Posterior cingulate gyrus (tissue), 11 donors: ENCODE data around the gene MYH10.

Source experiments
- DNase-seq, 10 donors: peaks; one replicate each; pipeline versions ENCODE4 v3.0.0 to v3.0.0-alpha.2; 2020 to 2021; ENCODE audit warnings: mixed read lengths in 3 of 10
- intact Hi-C: fragments of 100-400 bp; cut with DNase I; formaldehyde crosslinking; loops from one replicate; pipeline ENCODE4 v1.15.1; 2023

Gene MYH10

GRCh38 chr17:8611619-8612298, 18.8 kb downstream of the MYH10 start:
- no peak for DNase-seq
- intact Hi-C loops, result no loop called here

GRCh38 chr17:8611137-8611536, 19.4 kb downstream of the MYH10 start:
- intact Hi-C loops, result no loop called here
- DNase-seq, result no peak

GRCh38 chr17:8610558-8610957, 20.0 kb downstream of the MYH10 start:
- no peak for DNase-seq
- intact Hi-C loops, result no loop called here

- intact Hi-C loops, result no loop called here
- DNase-seq, result no peak
These were observed 20.6 kb downstream of the MYH10 start for GRCh38 chr17:8609910-8610309.

GRCh38 chr17:8608001-8608400, 22.5 kb downstream of the MYH10 start:
- intact Hi-C loops, result no loop called here
- no peak for DNase-seq

GRCh38 chr17:8606401-8606800, 24.1 kb downstream of the MYH10 start:
- intact Hi-C loops, result no loop called here
- no peak for DNase-seq

- intact Hi-C loops, result no loop called here
- no peak for DNase-seq
These were observed 27.8 kb downstream of the MYH10 start for GRCh38 chr17:8602679-8603078.

GRCh38 chr17:8599351-8600011, 31.0 kb downstream of the MYH10 start:
- intact Hi-C loops, result no loop called here
- DNase-seq, result no peak

GRCh38 chr17:8598913-8599312, 31.6 kb downstream of the MYH10 start:
- intact Hi-C loops, result no loop called here
- DNase-seq, result no peak

GRCh38 chr17:8593830-8594229, 36.7 kb downstream of the MYH10 start:
- intact Hi-C loops, result no loop called here
- no peak for DNase-seq

- intact Hi-C loops, result no loop called here
- no peak for DNase-seq
These were observed 37.2 kb downstream of the MYH10 start for GRCh38 chr17:8593276-8593675.

- no peak for DNase-seq
- intact Hi-C loops, result no loop called here
These were observed 41.5 kb downstream of the MYH10 start for GRCh38 chr17:8588877-8589554.

GRCh38 chr17:8586766-8587165, 43.8 kb downstream of the MYH10 start:
- intact Hi-C loops, result no loop called here
- DNase-seq, result no peak

GRCh38 chr17:8585911-8586310, 44.6 kb downstream of the MYH10 start:
- intact Hi-C loops, result no loop called here
- DNase-seq, result no peak

- DNase-seq, result no peak
- intact Hi-C loops, result no loop called here
These were observed 46.6 kb downstream of the MYH10 start for GRCh38 chr17:8583954-8584353.

- intact Hi-C loops, result no loop called here
- no peak for DNase-seq
These were observed 49.4 kb downstream of the MYH10 start for GRCh38 chr17:8580952-8581658.

GRCh38 chr17:8577868-8578267, 52.7 kb downstream of the MYH10 start:
- intact Hi-C loops, result no loop called here
- no peak for DNase-seq

- DNase-seq, result no peak
- intact Hi-C loops, result no loop called here
These were observed 53.8 kb downstream of the MYH10 start for GRCh38 chr17:8576559-8577294.

- intact Hi-C loops, result no loop called here
- no peak for DNase-seq
These were observed 55.8 kb downstream of the MYH10 start for GRCh38 chr17:8574687-8575086.

- intact Hi-C loops, result no loop called here
- no peak for DNase-seq
These were observed 57.8 kb downstream of the MYH10 start for GRCh38 chr17:8572764-8573163.
